ENCODE data around the gene C2orf68.

- TF ChIP-seq ZNF772 (CRISPR knock-in tag; IDR thresholded peaks at IDR 0.05), result peak; percentile 47
- TF ChIP-seq ATF2 (CRISPR knock-in tag; IDR thresholded peaks at IDR 0.05), result peak; percentile 84
- peak; percentile 39 for TF ChIP-seq SMC3 (IDR thresholded peaks at IDR 0.05; ENCODE audit: low read length)
- TF ChIP-seq GATA4 (IDR thresholded peaks at IDR 0.05; ENCODE audit: borderline replicate concordance, low read depth), result peak; percentile 16; the same call in 1 of the 2 replicates
- no peak for TF ChIP-seq SETDB1 (CRISPR knock-in tag; IDR thresholded peaks at IDR 0.05; ENCODE audit: borderline replicate concordance)
- TF ChIP-seq ZSCAN30 (CRISPR knock-in tag; IDR thresholded peaks at IDR 0.05), result 0 out of 2 replicates have a peak, but pooled peaks have one; percentile 67
- TF ChIP-seq DR1 (CRISPR knock-in tag; IDR thresholded peaks at IDR 0.05), result no peak
- peak; percentile 14; the same call in 1 of the 2 replicates for TF ChIP-seq ZNF446 (CRISPR knock-in tag; IDR thresholded peaks at IDR 0.05)
- TF ChIP-seq TBP (CRISPR knock-in tag; IDR thresholded peaks at IDR 0.05), result no peak
- no peak for TF ChIP-seq CTCF (CRISPR knock-in tag; IDR thresholded peaks at IDR 0.05)
- peak; percentile 75 for TF ChIP-seq RERE (CRISPR knock-in tag; IDR thresholded peaks at IDR 0.05; ENCODE audit: low read depth)
- peak; percentile 49; the same call in 1 of the 2 replicates for TF ChIP-seq KMT2B (CRISPR knock-in tag; IDR thresholded peaks at IDR 0.05)
Measured at GRCh38 chr2:85584857-85585780, 26.7 kb downstream of the C2orf68 start.
